Fibroblast of the conjunctiva (primary cell): ENCODE measurements around the gene RUNX2.

ENCODE experiments used
- DNase-seq: peaks from one replicate; pipeline ENCODE4 v3.0.0-alpha.2; 2010; ENCODE audit warnings: low read depth

Gene RUNX2

GRCh38 chr6:45415315-45415714 lies 87.2 kb downstream of the RUNX2 start:
- DNase-seq, result no peak

DNA sequence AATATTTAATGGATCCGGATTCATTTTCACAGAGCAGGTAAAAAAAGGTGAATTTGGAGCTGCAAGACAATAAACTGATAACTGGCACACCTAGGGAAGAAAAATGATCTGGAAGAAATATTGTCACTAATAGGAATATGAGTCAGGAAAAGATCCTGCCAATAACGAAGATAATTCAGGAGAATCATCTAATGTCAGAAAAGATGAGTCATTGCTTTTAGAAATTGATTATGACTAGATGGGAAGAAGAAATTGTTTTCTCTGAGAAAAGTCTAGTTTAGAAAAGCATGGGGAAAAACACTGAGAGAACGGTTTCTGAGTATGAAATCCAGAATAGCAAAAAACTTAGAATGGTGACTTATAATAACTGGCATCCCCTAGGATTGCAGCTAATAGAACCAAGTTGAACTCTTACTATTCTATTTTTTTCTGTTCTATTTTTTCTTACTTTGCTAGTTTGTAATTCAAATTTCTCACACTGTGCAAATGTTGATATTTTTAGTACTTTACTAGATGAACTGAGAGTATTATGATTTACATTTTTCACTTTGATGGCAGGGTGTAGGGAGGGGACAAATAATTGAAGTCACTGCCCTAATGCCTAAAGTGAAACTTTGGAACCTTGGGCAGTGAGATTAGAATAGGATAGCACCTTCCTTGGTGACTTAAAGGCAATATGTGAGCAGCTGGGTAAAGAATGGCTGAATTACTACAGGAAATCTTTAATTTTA lies 87.8 kb downstream of the RUNX2 start:
- DNase-seq, result no peak

DNA sequence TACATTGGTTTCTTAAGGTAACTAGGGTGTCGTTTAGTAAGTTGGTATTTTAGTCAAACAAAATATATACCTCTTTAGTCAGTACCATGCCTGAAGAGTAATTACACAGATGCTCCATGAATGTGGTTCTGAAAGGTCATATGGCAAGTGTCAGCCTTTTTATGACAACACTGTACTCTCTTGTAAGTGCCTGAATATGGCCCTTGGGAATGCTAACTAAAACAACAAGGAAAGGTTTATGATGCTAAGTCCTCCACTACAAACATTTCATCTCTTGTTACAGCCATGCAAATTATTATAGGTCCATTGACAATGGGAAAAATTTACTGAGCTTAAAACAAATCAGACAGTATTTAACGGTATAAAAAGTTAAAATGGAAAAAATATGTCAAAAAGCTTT lies 88.6 kb downstream of the RUNX2 start:
- no peak for DNase-seq

- no peak for DNase-seq
These were observed 89.3 kb downstream of the RUNX2 start for GRCh38 chr6:45417436-45417835.

DNA sequence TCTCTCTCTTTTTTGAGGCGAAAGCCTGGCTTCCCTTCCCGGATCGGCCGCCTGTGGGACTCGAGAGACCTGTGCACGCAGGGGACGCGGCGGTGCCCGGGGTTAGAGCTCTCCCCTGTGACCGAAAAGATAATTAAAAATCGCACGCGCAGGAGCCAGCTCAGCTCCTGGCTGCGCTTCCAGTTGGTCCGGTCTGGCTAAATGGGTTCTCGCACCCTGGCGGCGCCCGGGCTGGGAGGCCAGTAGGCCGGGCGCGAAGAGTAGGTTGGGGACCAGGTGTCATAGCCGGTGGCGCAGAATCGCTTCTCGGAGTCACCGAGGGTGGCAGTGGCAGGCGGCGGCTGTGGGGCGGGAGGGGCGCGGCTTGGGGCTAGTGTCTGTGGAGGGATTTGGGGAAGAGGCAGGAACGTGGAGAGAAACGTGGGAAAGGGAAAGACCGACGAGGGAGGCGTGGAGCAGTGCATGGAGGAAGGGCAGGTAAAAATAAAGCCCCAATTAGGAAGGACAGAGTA lies 91.5 kb downstream of the RUNX2 start:
- no peak for DNase-seq

GRCh38 chr6:45420083-45420908 lies 92.2 kb downstream of the RUNX2 start:
- DNase-seq, result no peak

DNA sequence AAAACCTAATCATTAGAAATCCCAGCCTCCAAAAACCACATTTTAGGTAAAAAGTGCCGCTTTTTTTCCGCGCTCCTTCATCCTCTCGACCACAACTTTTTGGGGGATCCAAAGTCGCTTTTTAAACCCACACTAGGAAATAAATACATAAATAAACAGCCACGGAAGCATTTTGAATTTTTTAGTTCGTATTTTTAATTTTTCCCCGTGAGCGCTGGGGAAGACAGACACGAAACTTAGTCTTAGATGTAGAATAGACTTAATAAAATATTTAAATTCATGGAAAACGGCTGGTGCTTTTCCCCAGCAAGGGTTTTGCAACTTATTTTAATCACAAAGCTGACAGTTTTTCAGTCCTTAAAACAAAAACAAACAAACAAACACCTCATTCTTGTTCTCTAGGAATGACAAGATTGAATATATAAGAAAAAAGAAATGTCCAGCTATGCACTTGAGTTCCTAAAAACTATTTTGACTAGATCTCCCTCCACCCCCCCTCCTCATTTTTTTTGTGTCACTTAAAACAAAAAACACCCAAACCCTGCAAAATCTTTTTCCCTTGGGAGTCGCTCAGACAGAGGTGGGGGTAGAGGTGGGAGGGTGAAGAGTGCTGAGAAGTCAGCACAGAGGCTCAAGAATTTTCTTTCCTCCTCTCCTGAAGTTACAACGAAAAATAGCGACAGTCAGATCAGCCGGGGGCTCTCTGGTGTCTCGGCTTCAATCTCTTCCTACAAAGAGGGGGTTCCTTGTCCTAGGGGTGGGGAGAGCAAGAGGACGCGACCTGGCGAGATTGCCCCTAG lies 93.0 kb downstream of the RUNX2 start:
- no peak for DNase-seq

DNA sequence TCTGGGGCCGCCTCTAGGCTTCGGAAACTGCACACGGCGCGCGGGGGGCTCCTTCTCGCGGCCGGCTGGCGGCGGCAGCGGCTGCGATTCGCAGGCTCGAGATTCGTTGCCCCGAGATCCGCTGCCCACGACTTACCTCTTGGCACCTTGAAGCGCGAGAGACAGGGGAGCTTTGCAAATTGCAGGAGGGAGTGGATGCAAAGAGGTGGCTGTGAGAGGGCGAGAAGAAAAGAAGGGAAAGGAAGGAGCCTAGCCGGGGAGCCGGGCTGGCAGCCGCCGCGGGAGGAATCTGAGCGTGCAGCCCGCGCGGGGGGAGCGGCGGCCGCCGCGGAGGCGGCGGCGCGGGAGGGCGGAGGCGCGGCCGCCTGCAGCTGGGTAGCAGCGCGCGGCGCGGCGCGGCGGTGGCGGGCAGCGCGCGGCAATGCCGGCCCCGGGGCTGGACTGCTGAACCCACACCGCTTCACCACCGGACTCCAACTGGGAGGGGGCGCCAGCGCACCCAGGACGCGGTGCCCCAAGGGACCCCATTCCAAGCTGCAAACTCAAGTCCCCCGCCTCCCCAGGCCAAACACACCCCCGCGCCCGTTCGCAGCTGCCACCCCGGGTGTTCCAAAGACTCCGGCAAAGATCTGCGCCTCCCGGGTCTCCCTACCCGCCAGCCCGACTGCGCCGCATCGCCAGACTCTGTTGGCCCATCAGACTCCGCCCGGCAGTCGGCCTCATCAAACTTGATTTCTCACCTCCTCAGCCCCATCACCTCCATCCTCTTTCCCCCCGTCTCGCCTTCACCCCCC lies 93.8 kb downstream of the RUNX2 start:
- no peak for DNase-seq

- no peak for DNase-seq
These were observed 94.5 kb downstream of the RUNX2 start for GRCh38 chr6:45422503-45423110.

- DNase-seq, result no peak
These were observed 95.1 kb downstream of the RUNX2 start for GRCh38 chr6:45423111-45423823.

DNA sequence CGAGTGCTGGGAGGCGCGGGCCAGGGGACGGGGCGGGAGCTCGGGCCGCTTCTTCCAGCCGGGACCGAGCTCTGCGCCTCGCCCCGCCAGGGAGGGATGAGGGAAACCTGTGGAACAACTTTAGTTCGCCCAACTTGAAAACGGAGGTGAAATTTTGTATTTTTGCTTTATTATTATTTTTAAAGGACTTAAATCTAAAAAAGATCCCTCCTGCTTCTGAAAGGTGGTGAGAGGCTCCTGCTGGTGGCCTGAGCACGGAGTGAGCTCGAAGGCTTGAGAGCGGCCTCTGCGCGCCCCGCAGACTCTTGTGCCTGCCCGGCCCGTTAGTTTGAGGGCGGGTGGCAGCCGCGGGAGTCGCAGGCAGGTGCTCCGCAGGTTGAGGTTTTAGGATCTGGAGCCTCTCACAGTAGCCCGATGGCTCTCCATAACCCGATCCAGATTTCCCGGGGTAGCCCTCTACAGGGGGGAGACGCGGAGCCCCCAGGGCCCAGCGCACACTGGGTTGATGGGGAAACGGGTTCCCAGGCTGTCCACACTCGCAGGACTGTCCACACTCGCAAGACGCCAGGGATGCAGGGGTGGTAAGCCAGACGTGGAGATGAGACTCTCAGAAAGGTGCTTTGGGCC lies 95.8 kb downstream of the RUNX2 start:
- DNase-seq, result no peak

DNA sequence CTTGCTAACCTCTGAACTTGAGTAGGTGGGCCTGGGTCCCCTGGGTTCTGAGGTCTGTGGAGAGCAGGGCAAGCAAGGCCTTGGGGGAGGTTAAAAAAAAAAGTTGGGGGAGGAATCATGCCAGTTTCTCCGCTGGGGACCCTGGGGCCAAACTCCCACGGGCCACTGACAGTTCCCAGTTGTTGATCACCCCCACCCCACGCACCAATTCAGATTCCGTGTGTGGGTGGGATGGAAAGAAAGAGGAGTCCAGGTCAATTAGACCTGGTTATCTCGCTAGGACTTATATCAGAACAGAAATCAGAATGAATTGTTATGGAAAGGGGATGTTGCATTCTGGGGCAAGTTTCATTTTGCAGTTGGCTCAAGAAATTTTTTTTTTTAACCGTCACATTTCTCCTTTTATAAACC lies 96.3 kb downstream of the RUNX2 start:
- DNase-seq, result no peak

- no peak for DNase-seq
These were observed 98.1 kb downstream of the RUNX2 start for GRCh38 chr6:45426251-45426650.

- DNase-seq, result no peak
These were observed 99.6 kb downstream of the RUNX2 start for GRCh38 chr6:45427726-45428125.

DNA sequence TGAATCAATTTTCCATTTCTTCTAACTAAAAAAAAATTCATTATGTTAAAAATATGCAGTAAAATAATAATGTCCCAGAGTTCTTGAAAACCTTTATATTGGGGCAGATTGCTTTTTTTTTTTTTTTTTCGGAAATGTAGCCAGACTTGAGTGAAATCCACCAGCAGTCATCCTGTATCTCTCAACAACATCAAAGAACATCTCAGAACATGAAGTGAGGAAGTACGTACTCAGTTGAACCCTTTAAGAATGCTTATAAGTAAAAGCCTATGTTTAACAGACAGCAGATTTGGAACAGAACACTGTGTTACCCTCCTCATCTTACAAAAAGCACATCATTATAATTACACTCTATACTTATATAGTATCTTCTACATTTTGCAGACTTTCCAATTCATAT lies 100.6 kb downstream of the RUNX2 start:
- no peak for DNase-seq

DNA sequence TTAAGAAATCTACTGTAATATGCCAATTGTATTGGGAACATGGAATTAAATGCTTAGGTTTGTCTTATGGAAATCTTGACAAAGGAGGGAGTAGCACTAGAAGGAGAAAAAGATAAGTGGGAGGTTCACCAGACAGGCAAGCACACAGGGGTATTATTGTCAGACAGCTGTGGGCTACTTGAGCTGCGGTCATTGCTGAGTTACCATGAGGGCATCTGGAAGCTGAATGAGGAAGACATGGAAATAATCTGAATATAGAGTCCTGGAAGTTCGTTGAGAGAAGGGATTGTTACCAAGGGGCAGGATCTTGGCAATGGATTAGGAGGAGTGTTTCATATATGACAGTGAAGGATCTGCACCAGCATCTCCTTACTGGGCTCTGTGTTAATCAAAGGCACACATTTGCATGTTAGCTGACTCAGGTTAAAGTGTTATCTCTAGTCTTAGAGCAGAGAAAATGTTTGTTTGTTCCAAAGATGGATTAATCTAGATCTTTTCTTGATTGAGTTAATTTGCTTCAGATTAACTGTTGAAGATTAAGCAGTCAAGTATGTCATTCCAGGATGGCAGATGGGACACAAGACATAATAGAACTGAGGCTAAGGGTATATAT lies 102.6 kb downstream of the RUNX2 start:
- DNase-seq, result no peak

- no peak for DNase-seq
These were observed 103.4 kb downstream of the RUNX2 start for GRCh38 chr6:45431317-45432065.

GRCh38 chr6:45432977-45433376 lies 104.8 kb downstream of the RUNX2 start:
- DNase-seq, result no peak
